Middle frontal gyrus (tissue), 1 donor: ENCODE measurements around the gene FAM168B.
A peak's percentile ranks its signal among the peaks of the same experiment; 100 is the strongest.
"Not testable (repeated sequence)": the region's sequence is repeated elsewhere in the genome, so short reads cannot be mapped to it uniquely, and the experiment has no call there.

Experiments used
- DNase-seq: peaks from one replicate; pipeline ENCODE4 v3.0.0-alpha.2; 2015; ENCODE audit warnings: low spot score; ENCODE audit errors: extremely low spot score

Gene FAM168B

GRCh38 chr2:131093006-131093695 is at the start of gene FAM168B:
Gene FAM168B (minus strand): TSS chr2:131093460. CDS start chr2:131082646, 10,814 bp downstream.
- peak; percentile 87 for DNase-seq

- DNase-seq = no peak
Observed at GRCh38 chr2:131142849-131143248, 49.6 kb upstream of the FAM168B start.

GRCh38 chr2:131140581-131140980 is 47.3 kb upstream of the FAM168B start:
- DNase-seq = no peak

- DNase-seq = no peak
Observed at GRCh38 chr2:131132729-131133128, 39.5 kb upstream of the FAM168B start.

- DNase-seq = no peak
Observed at GRCh38 chr2:131130298-131130596, 37.0 kb upstream of the FAM168B start.

- no peak for DNase-seq
Observed at GRCh38 chr2:131127981-131128380, 34.7 kb upstream of the FAM168B start.

- DNase-seq = no peak
Observed at GRCh38 chr2:131127076-131127475, 33.8 kb upstream of the FAM168B start.

- no peak for DNase-seq
Observed at GRCh38 chr2:131126436-131126835, 33.2 kb upstream of the FAM168B start.

- no peak for DNase-seq
Observed at GRCh38 chr2:131125195-131125757, 32.0 kb upstream of the FAM168B start.

- DNase-seq = no peak
Observed at GRCh38 chr2:131123192-131123591, 29.9 kb upstream of the FAM168B start.

- no peak for DNase-seq
Observed at GRCh38 chr2:131122496-131122895, 29.2 kb upstream of the FAM168B start.

- DNase-seq = no peak
Observed at GRCh38 chr2:131121464-131121863, 28.2 kb upstream of the FAM168B start.

- no peak for DNase-seq
Observed at GRCh38 chr2:131120815-131121317, 27.6 kb upstream of the FAM168B start.

GRCh38 chr2:131115752-131116151 is 22.5 kb upstream of the FAM168B start:
- DNase-seq = no peak

GRCh38 chr2:131114950-131115349 is 21.7 kb upstream of the FAM168B start:
- DNase-seq = not testable (repeated sequence)

- DNase-seq = no peak
Observed at GRCh38 chr2:131113566-131114227, 20.4 kb upstream of the FAM168B start.

GRCh38 chr2:131112529-131112928 is 19.3 kb upstream of the FAM168B start:
- no peak for DNase-seq

GRCh38 chr2:131105950-131106801 is 12.9 kb upstream of the FAM168B start:
- no peak for DNase-seq

GRCh38 chr2:131105156-131105949 is 12.1 kb upstream of the FAM168B start, which contains the start of gene PLEKHB2:
Gene PLEKHB2 (plus strand): TSS chr2:131105336. CDS start chr2:131120942, 15,606 bp downstream.
- DNase-seq = peak; percentile 89

GRCh38 chr2:131104487-131105155 is 11.4 kb upstream of the FAM168B start:
- DNase-seq = no peak
